Measurements from ENCODE around the gene ZNF770.
"Not testable (repeated sequence)": the region's sequence is repeated elsewhere in the genome, so short reads cannot be mapped to it uniquely, and the experiment has no call there.

The ZNF770 gene

DNA sequence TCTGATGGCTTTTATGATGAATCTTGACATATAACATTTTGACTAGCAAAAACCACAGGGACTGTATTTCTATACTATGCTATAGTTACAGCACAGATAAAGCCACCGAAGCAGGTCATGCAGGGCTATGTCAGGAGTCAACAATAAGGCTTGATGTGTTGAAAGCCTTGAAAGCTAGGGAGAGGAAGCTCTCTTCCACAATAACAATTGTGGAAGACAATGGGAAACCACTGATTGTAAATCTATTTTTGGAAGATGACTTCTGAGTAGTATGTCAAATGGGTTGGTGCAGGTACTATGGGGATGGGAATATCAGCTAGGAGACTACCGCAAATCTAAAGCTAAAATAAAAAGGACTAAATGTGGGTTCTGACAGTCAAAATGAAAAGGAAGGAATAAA is 14.6 kb downstream of the ZNF770 start:
- no peaks in the 10 kb centered on the region for H3F3A ChIP-seq (ENCODE audit: insufficient read depth, low read length)
- no peak overlapping the region for H3K27ac ChIP-seq (ENCODE audit: low read length)
- H3K4me1 ChIP-seq (ENCODE audit: low read length), result peaks cover 1% of the 10 kb centered on the region; the same call in 1 of the 2 replicates
- H3K4me3 ChIP-seq (ENCODE audit: low read length), result no peak overlapping the region
- no peak overlapping the region for H3K9ac ChIP-seq (ENCODE audit: low read length)
- TF ChIP-seq EZH2phosphoT487 (IDR thresholded peaks at IDR 0.05; ENCODE audit: low read length) (no peak), EZH2 (optimal IDR thresholded peaks at IDR 0.05; ENCODE audit: low read depth, low read length) (no peak)
- TF ChIP-seq, protein P1, sequence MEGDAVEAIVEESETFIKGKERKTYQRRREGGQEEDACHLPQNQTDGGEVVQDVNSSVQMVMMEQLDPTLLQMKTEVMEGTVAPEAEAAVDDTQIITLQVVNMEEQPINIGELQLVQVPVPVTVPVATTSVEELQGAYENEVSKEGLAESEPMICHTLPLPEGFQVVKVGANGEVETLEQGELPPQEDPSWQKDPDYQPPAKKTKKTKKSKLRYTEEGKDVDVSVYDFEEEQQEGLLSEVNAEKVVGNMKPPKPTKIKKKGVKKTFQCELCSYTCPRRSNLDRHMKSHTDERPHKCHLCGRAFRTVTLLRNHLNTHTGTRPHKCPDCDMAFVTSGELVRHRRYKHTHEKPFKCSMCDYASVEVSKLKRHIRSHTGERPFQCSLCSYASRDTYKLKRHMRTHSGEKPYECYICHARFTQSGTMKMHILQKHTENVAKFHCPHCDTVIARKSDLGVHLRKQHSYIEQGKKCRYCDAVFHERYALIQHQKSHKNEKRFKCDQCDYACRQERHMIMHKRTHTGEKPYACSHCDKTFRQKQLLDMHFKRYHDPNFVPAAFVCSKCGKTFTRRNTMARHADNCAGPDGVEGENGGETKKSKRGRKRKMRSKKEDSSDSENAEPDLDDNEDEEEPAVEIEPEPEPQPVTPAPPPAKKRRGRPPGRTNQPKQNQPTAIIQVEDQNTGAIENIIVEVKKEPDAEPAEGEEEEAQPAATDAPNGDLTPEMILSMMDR (IDR thresholded peaks at IDR 0.05; ENCODE audit: low read length), result no peak
- H3K36me3 ChIP-seq (replicated peaks; ENCODE audit: insufficient read depth, low read length), result no peaks in the 10 kb centered on the region
- no peak overlapping the region for H2AFZ ChIP-seq (ENCODE audit: low read length)
- H3K4me2 ChIP-seq (ENCODE audit: low read depth, low read length), result no peak overlapping the region
- no peaks in the 10 kb centered on the region for H3K9me2 ChIP-seq (replicated peaks; ENCODE audit: insufficient read depth, low read length)
- H3K27me3 ChIP-seq (replicated peaks; ENCODE audit: insufficient read depth, low read length), result no peaks in the 10 kb centered on the region
- peaks cover 10% of the 10 kb centered on the region for H3K79me2 ChIP-seq (ENCODE audit: low read length)
- no peaks in the 10 kb centered on the region for H3K9me3 ChIP-seq (replicated peaks; ENCODE audit: insufficient read depth, low read length)
- no peaks in the 10 kb centered on the region for H4K20me1 ChIP-seq (ENCODE audit: insufficient read depth, low read length)
- no peak for DNase-seq

DNA sequence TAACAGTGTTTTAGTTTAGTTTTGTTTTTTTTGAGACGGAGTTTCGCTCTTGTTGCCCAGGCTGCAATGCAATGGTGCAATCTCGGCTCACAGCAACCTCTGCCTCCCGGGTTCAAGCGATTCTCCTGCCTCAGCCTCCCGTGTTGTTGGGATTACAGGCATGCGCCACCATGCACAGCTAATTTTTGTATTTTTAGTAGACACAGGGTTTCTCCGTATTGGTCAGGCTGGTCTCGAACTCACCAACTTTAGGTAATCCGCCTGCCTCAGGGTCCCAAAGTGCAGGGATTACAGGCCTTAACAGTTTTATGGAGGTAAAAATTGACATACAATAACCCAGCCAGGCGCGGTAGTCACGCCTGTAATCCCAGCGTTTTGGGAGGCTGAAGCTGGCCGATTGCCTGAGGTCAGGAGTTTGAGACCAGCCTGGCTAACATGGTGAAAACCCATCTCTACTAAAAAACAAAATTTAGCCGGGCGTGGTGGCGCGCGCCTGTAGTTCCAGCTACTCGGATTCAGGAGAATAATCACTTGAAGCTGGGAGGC is 17.9 kb downstream of the ZNF770 start:
- peaks cover 43% of the 10 kb centered on the region for H3K79me2 ChIP-seq (ENCODE audit: low read length)
- H3F3A ChIP-seq (ENCODE audit: insufficient read depth, low read length); DNase-seq; H3K27me3 ChIP-seq (replicated peaks; ENCODE audit: insufficient read depth, low read length); H3K4me1 ChIP-seq (ENCODE audit: low read length); H3K27ac ChIP-seq (ENCODE audit: low read length); H3K9me2 ChIP-seq (replicated peaks; ENCODE audit: insufficient read depth, low read length); H4K20me1 ChIP-seq (ENCODE audit: insufficient read depth, low read length); H3K9me3 ChIP-seq (replicated peaks; ENCODE audit: insufficient read depth, low read length); H3K36me3 ChIP-seq (replicated peaks; ENCODE audit: insufficient read depth, low read length): not testable (repeated sequence)
- peak overlapping the region; percentile 38; the same call in 1 of the 2 replicates for H3K9ac ChIP-seq (ENCODE audit: low read length)
- peak overlapping the region; percentile 89 for H2AFZ ChIP-seq (ENCODE audit: low read length)
- H3K4me2 ChIP-seq (ENCODE audit: low read depth, low read length), result peak overlapping the region; percentile 64; the same call in 1 of the 2 replicates
- H3K4me3 ChIP-seq (ENCODE audit: low read length), result peak overlapping the region; percentile 89

DNA sequence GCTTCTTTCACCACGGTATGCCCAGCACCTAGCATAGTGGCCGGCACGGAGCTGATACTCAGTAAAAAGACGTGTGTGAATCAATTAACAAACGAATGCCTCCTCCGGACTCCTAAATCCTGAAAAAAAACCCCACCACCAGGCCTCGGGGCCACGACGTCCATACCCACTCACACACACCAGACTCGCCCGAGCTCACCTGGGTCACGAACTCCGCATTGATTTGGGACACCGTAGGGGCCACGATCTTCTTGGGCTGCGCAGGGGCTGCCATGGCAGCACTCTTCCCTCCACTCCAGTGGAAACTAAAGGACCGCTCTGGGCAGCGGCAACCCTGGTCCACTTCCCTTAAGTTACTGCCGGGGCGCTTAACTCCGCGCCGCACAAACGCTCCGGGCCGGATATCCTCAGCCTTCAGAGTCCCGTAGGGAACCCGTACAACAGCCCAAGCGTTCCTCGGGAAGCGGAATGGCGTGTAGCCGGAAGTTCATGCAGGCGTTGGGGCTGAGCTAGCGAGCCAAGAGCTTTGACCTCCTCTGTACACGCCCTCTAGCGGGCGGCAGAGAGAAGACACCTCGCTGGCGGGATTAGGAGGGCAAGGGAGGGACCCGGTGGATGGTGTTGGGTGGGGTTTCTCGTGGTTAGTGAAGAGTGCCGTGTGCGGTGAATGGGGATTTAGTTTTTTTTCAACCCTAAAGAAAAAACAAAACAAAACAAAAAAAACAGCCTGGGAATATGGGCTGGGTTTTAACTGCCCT is 18.6 kb downstream of the ZNF770 start, which contains the start of gene AQR:
Gene AQR, minus strand, starts transcription at position 403 of the 758 bp plus-strand sequence. Its CDS starts 129 bp downstream, at position 274.
- no peaks in the 10 kb centered on the region for H3K9me2 ChIP-seq (replicated peaks; ENCODE audit: insufficient read depth, low read length)
- peak within 1 kb of the TSS; percentile 93 for H2AFZ ChIP-seq (ENCODE audit: low read length)
- H3K79me2 ChIP-seq (ENCODE audit: low read length), result peaks cover 50% of the 10 kb centered on the region
- H3K4me2 ChIP-seq (ENCODE audit: low read depth, low read length), result peak within 1 kb of the TSS; percentile 82
- DNase-seq, result peak; percentile 98
- peak within 1 kb of the TSS; percentile 87 for H3K9ac ChIP-seq (ENCODE audit: low read length)
- H4K20me1 ChIP-seq (ENCODE audit: insufficient read depth, low read length), result no peaks in the 10 kb centered on the region
- peak within 1 kb of the TSS; percentile 89 for H3K4me3 ChIP-seq (ENCODE audit: low read length)
- no peak for TF ChIP-seq EZH2 (optimal IDR thresholded peaks at IDR 0.05; ENCODE audit: low read depth, low read length)
- TF ChIP-seq, protein P1 (IDR thresholded peaks at IDR 0.05; ENCODE audit: low read length), result peak; percentile 80
- H3K27me3 ChIP-seq (replicated peaks; ENCODE audit: insufficient read depth, low read length), result no peaks in the 10 kb centered on the region
- 0 out of 2 replicates have a peak, but pooled peaks cover 3% of the 10 kb centered on the region for H3K36me3 ChIP-seq (replicated peaks; ENCODE audit: insufficient read depth, low read length)
- no peaks in the 10 kb centered on the region for H3K9me3 ChIP-seq (replicated peaks; ENCODE audit: insufficient read depth, low read length)
- H3K27ac ChIP-seq (ENCODE audit: low read length), result peak within 1 kb of the TSS; percentile 35; the same call in 1 of the 2 replicates
- H3F3A ChIP-seq (ENCODE audit: insufficient read depth, low read length), result no peaks in the 10 kb centered on the region
- peaks cover 3% of the 10 kb centered on the region; the same call in 1 of the 2 replicates for H3K4me1 ChIP-seq (ENCODE audit: low read length)
